Mesodermal cell (in vitro differentiated cells): Measurements from ENCODE around the gene PBX1.

Experiments used
- H3K27ac ChIP-seq: 2 replicates; pipeline ENCODE4 v1.7.0; 2013; ENCODE audit warnings: mild to moderate bottlenecking, low read depth, low read length, moderate library complexity; ENCODE audit not compliant: severe bottlenecking
- H3K36me3 ChIP-seq: 2 replicates; pipeline ENCODE4 v1.7.1; 2013; ENCODE audit warnings: mild to moderate bottlenecking, low read length, moderate library complexity; ENCODE audit not compliant: control insufficient read depth, insufficient read depth
- H3K4me1 ChIP-seq: one replicate; pipeline ENCODE4 v1.7.1; 2013; ENCODE audit warnings: mild to moderate bottlenecking, low read length; ENCODE audit not compliant: insufficient read depth, control insufficient read depth, poor library complexity, severe bottlenecking
- H3K4me3 ChIP-seq: 2 replicates; pipeline ENCODE4 v1.7.0; 2013; ENCODE audit warnings: low read length, control low read depth, mild to moderate bottlenecking; ENCODE audit not compliant: insufficient read depth, poor library complexity, severe bottlenecking; ENCODE audit errors: extremely low read depth
- H3K9me3 ChIP-seq: 2 replicates; pipeline ENCODE4 v1.7.1; 2013; ENCODE audit warnings: mild to moderate bottlenecking, low read length, moderate library complexity; ENCODE audit not compliant: control insufficient read depth
- WGBS, 2 experiments: methylation state at CpG; one replicate each; pipeline ENCODE4 v1.1.5; 2013; ENCODE audit warnings: missing lambda C conversion rate in 2 of 2; ENCODE audit not compliant: insufficient coverage in 2 of 2; 5-methylcytosine and 5-hydroxymethylcytosine counted together

PBX1 gene

GRCh38 chr1:164745736-164746135, 186.8 kb downstream of the PBX1 start:
- no peak overlapping the region for H3K4me3 ChIP-seq
- H3K4me1 ChIP-seq: peaks cover 12% of the 10 kb centered on the region
- H3K27ac ChIP-seq: no peak overlapping the region
- no peaks in the 10 kb centered on the region for H3K36me3 ChIP-seq
- 79 to 91% methylated on average over 3 of the region's 5 CpGs for WGBS, 2 experiments
- no peaks in the 10 kb centered on the region for H3K9me3 ChIP-seq

- Histone ChIP-seq H3K4me1 (peaks cover 12% of the 10 kb centered on the region), H3K4me3 (no peak overlapping the region), H3K36me3 (no peaks in the 10 kb centered on the region), H3K27ac (no peak overlapping the region), H3K9me3 (no peaks in the 10 kb centered on the region)
- WGBS, 2 experiments: 90 to 100% methylated on average over 2 to 3 of the region's 5 CpGs
Observed at GRCh38 chr1:164746632-164747031, 187.6 kb downstream of the PBX1 start.

GRCh38 chr1:164748253-164748899, 189.4 kb downstream of the PBX1 start:
- 76 to 88% methylated on average over 4 to 5 of the region's 10 CpGs for WGBS, 2 experiments
- H3K4me1 ChIP-seq: peaks cover 12% of the 10 kb centered on the region
- no peak overlapping the region for H3K4me3 ChIP-seq
- H3K9me3 ChIP-seq: no peaks in the 10 kb centered on the region
- peak overlapping the region; percentile 72 for H3K27ac ChIP-seq
- no peaks in the 10 kb centered on the region for H3K36me3 ChIP-seq

DNA sequence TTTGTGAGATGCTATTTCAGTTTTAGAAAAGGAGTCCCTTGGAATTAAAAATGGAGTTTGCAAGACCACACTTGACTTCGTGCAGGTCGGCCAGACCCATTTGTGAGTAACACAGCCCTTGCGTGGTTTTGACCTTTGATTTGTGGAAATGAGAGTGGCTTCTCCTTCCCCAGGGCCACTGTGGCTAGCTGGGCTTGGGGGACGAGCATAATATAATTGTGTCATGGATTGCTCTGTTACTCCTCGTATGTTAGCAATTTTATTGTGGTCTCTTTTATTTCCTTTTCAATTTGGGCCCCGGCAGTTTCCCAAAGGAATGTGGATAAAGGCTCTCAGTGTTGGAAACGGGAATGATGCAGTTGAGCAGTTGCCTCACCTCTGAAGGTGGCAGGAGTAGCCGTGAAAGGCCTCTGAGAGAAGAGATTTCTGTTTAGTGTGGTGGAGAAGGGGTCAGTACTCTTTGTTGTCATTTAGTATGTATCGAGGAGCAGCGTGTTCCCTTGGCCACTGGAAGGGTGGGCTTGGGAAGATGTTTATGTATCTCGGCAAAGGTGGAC, 194.6 kb downstream of the PBX1 start:
- peaks cover under 1% of the 10 kb centered on the region for H3K4me1 ChIP-seq
- WGBS, 2 experiments: 90 to 92% methylated on average over 9 to 11 of the region's 11 CpGs
- no peaks in the 10 kb centered on the region for H3K9me3 ChIP-seq
- H3K4me3 ChIP-seq: no peak overlapping the region
- no peaks in the 10 kb centered on the region for H3K36me3 ChIP-seq
- no peak overlapping the region for H3K27ac ChIP-seq

- H3K4me1 ChIP-seq: no peaks in the 10 kb centered on the region
- no peaks in the 10 kb centered on the region for H3K9me3 ChIP-seq
- no peaks in the 10 kb centered on the region for H3K36me3 ChIP-seq
- H3K4me3 ChIP-seq: no peak overlapping the region
- 91 to 93% methylated on average over 3 to 6 of the region's 8 CpGs for WGBS, 2 experiments
- H3K27ac ChIP-seq: no peak overlapping the region
Observed at GRCh38 chr1:164754088-164754600, 195.2 kb downstream of the PBX1 start.

GRCh38 chr1:164755690-164756089, 196.7 kb downstream of the PBX1 start:
- WGBS, 2 experiments: 93 to 95% methylated on average over 2 to 3 of the region's 4 CpGs
- Histone ChIP-seq H3K4me1 (no peaks in the 10 kb centered on the region), H3K36me3 (no peaks in the 10 kb centered on the region), H3K27ac (no peak overlapping the region), H3K9me3 (no peaks in the 10 kb centered on the region), H3K4me3 (no peak overlapping the region)

GRCh38 chr1:164756741-164757140, 197.8 kb downstream of the PBX1 start:
- Histone ChIP-seq H3K4me1 (no peaks in the 10 kb centered on the region), H3K36me3 (no peaks in the 10 kb centered on the region), H3K27ac (no peak overlapping the region), H3K4me3 (no peak overlapping the region), H3K9me3 (no peaks in the 10 kb centered on the region)
- no CpG with 5 or more reads among the region's 1 CpG for WGBS, 2 experiments

DNA sequence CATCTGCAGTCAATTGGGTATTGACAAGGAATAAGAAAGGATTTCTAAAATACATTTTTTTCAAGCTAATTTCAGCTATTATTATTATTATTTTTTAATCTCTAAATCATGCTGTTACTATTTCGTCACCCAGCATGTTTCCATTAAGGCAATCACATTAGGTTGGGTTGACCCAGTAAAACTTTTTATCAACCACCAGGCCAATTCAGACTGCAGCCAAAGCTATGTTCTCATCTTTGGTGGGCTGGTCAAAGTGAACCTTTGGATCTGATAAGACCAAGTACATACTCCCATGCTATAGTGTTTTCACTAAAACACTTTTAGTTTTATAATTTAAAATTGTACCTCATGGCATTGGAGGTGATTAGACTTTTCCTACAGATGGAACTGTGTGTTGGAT, 198.6 kb downstream of the PBX1 start:
- H3K36me3 ChIP-seq: no peaks in the 10 kb centered on the region
- no CpG with 5 or more reads among the region's 1 CpG for WGBS, 2 experiments
- H3K27ac ChIP-seq: no peak overlapping the region
- H3K9me3 ChIP-seq: no peaks in the 10 kb centered on the region
- no peaks in the 10 kb centered on the region for H3K4me1 ChIP-seq
- no peak overlapping the region for H3K4me3 ChIP-seq

DNA sequence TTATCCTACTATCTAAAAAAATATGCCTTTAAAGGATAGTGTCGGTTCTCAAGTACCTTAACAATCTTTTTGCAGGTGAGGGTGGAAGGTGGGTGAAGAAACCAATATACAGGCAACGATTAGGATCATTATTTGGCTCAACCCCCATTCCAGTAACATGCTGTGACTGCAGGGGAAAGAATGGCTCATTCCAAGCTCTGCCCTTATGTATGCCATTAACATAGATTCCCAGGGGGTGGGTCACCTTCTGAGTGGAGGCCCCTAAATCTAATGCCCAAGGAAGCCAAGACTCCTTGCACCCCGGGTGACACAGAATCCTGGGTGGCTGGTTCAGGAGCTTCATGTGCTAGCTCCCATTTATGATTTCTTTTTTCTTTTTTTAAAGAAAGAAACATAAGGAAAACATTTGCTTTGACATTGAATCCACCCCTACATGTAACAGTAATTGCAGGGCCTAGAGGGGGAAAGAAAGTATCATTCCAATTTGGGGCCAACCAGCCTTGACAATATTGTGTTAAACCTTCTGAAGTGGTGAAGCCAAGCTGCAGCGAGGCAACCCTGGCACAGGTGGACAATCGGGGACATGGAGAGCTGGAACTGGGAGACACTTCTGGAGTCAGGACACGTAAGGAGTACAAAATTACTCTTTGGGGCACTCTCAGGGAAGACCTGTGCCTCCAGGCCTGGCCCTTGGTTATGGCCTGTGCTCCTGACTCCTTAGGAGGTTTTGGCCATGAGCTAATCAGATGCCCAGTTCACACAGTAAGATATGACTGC, 200.3 kb downstream of the PBX1 start:
- Histone ChIP-seq H3K9me3 (no peaks in the 10 kb centered on the region), H3K4me3 (no peak overlapping the region)
- WGBS, 2 experiments: 87 to 95% methylated on average over 3 to 4 of the region's 6 CpGs

GRCh38 chr1:164759979-164760469, 201.0 kb downstream of the PBX1 start:
- H3K4me1 ChIP-seq: peaks cover 8% of the 10 kb centered on the region
- no peaks in the 10 kb centered on the region for H3K36me3 ChIP-seq
- H3K27ac ChIP-seq: no peak overlapping the region
- H3K9me3 ChIP-seq: no peaks in the 10 kb centered on the region
- WGBS, 2 experiments: 82 to 100% methylated on average over 2 of the region's 7 CpGs
- H3K4me3 ChIP-seq: no peak overlapping the region

More for the DNA sequence above, 200.3 kb downstream of the PBX1 start:
- H3K36me3 ChIP-seq: no peaks in the 10 kb centered on the region
- H3K4me1 ChIP-seq: peaks cover 3% of the 10 kb centered on the region
- no peak overlapping the region for H3K27ac ChIP-seq
